Measurements from ENCODE around the gene FAM222B.

FAM222B gene

DNA sequence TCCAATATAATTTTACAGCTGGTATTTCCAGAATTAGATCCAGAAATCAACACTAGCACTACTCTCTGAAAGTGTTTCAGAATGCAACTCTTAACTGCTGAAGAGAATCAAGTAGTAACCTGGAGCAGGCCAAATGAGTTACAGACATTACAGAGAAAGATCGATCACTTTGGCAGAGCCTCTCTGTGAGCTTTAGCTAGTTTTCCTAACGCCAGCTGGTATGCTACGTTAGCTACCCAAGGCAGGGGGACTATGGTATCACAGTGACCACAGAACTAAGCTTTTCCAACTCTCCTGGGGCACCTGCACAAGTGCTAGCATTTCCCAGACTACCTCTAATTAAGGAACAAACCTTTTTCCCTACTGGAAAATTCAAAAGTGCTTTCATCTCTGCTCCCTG, 68.4 kb downstream of the FAM222B start:
- DNase-seq (ENCODE audit: low read depth): no peak

DNA sequence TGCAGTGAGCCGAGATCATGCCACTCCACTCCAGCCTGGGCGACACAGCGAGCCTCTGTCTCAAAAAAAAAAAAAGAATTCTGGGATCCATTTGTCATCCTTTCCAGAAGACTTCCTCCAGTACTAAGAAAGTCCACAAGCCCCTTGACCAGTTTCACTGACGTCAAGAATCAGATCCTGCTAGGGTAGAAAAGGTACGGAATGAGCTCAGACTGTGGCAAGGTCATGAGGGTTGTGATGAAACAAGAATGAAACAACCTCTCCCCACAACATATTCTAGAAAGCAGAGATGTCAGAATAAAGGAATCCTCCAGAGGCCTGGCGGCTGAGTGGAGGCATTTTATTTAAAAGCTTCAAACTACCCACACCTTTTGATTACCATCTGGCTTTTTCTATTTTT, 68.9 kb downstream of the FAM222B start:
- DNase-seq (ENCODE audit: low read depth): no peak

DNA sequence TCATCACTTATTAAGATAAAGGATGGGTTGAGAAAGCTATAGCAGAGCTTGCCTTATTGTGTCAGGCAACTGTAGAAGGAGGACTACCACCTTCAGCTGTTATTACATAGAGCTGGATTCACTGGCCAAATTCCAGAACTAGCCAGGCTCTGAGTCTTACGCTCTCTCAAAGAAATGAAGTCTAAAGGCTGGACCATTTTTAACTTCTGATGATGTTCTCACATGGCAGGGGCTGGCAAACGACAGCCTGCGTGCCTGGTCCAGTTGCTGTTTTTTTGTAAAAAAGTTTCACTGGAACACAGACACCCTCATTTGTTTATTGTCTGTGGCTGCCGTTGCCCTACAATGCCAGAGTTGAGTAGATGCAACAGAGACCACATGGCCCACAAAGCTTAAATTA, 77.6 kb downstream of the FAM222B start:
- DNase-seq (ENCODE audit: low read depth): no peak

DNA sequence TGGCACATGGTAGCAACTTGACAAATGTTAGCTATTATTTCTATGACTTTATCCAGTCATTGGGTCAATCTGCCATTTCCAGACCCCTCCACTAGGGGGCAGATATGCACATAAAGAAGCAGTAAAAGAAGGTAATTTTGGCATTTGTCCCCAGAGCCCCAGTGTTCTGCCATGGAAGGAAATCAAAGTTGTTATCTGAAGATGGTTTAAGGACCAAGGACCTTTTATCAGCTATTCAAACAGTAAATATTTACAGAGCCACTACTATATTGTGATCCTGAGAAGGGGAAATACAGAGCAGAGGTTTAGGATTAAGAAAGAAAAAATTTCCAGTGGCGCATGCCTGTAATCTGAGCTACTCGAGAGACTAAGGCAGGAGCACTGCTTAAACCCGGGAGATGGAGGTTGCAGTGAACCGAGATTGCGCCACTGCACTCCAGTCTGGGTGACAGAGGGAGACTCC, 78.8 kb downstream of the FAM222B start:
- peak; percentile 69 for DNase-seq (ENCODE audit: low read depth)

DNA sequence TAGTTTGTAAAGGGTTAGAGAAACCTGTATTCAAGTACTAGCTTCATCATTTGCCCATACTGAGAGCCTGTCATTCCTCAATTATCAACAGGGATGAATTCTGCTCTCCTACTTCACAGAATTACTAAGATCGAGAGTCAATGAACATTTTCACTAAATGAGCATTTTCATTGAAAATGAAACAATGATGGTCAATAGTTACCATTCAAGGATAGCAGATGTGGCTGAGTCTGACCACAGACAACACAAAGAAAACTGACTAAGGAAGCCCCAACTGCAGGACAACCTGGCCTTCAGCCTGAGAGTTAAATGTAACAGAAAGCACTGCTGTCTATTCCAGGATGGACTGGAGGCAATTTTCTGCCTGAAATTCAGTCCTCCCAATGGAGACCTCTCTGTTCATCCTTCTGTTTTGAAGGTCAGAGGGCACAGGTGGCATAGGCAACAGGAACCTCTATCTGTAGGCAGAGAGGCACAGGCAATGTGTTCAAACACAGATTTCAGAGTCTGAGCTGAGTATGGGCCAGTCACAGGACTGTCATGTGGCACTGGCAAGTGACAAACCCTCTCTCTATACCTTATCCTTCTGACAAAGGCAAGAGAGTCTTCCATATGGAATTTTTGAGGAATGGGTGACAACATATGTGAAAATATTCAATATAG, 79.3 kb downstream of the FAM222B start:
- DNase-seq (ENCODE audit: low read depth): no peak

DNA sequence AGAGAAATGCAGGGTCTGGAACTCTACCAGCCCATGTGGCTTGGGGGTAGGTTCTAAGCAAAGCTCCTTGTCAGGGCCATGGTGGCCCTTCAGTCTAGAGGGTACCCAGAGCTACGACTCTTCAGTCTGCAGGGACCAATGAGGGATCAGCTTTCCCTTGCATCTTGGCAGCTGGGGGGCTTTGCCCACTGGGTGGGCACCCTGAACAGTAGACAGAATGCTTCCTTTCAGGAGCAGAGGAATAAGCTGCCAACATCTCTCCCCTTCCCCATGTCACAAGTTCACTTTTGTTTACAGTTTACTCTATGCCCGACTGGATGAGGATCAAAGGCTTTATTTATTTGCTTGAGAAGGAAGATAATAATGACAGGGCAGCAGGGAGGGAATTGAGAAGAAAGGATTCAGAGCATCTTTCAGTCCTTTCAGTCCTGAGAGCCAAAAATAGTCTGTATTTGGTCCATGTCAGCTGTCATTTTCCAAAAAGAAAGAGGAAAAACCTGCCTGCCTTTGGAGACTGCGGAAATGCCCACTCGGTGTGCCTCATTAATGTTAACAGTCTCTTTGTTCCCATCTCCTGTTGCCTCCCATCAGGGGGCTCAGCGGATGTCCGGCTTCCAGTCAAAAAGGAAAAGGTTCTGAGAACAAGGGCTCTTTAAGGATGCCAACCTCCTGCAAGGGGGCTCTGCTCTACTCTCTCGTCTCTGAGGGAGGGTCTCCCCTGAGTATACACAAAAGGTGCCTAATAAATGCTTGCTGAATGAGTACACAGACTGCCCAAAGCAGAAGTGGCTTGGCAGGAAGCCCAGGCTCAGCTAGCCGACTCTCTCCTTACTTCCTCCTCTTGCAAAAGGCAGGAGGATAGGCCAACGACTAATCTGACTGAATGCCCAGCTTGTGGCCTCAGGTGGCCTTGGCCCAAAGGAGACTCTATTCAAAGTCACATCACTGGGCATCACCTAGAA, 81.7 kb downstream of the FAM222B start:
- no peak for DNase-seq (ENCODE audit: low read depth)

DNA sequence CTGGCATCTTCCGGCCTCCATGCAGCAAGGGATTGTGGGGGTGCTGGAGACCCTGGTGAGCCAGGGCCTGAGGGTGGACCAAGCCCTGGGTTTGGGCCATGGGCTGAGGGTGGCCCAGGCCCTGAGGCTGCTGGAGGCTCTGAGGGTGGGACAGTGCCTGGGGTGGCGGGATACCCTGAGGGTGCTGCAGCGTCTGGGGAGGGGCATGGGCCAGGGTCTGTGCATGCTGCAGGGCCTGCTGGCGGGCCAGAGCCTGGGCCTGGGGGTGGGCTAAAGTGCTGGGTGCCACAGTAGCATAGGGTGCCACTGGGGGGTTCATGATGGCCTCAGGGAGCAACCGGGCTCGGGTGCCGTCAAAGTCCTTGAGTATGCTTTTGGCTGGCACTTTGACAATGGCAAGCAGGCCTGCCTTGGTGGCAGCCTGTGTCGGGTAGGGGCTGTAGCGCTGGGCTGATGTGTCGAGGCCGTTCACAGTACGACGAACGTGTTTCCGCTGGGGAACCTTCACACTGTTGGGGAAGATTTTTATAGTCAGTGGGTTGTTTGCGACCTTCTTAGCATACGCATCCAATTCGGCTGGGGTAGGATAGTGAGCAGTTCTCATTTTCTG, 83.2 kb downstream of the FAM222B start:
- no peak for DNase-seq (ENCODE audit: low read depth)

DNA sequence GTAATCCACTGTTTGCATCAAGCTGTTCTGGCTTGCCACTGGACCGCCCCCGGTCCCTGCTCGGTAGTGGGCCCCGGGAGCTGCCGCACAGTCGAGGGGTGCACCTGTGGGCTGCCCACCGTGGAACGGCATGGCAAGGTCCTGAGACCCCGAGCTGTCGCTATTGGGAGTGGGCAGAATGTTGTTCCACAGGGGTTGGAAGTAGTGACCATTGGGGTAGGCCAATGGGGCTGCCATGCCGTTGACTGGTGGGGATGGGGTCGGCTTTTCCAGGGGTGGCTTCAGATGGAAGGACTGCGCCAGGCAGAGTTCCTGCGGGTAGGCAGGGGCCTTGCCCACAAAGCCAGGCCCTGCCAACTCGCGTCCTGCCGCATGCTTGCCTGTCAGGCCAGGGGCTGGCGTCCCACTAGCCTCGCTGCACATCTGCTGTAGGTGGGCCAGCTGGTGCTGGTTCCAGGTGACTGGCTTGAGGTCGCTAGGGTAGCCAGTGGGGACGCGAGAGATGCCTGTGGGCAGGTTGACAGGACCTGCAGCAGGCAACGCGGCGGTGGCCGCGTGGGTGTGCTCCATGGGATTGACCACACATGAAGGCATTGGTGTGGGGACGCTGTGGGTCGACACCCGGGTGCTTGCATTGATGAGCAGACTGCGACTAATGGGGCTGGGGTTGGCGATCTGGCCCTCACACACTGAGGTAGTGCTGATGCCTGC, 84.0 kb downstream of the FAM222B start:
- no peak for DNase-seq (ENCODE audit: low read depth)

DNA sequence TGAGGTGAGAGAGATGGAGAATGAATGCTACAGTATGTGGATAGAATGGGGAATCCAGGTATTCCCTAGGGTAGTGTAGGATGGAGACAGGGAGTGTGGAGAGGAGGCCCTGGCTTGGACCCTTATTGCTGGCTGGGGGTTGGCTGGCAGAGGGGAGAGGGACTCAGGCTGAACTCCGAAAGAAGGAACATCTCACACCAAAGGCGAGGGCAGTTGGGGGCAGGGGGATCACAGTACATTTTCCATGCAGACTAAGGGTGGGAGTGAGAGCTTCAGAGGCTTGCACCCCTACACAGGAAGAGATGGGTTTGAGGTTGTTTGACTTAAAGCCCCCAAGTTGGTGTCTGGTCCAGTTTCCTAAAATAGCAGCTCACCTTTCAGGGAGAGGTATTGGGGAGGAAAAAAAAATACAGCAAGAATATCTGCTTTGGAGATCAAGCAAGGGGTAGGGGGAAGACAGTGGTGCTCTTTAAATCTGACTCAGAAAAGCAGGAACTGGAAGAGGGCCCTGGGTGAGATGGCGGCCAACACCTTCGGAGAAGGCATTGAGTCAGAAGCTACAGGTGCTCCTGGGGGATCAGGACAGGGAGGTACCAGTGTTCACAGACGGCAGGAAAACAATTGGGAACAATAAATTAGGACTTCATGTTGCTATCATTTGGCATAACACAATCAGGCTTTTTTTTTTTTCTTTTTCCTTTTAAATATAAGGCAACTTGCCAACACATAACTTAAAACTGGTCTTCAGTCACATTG, 86.4 kb downstream of the FAM222B start:
- no peak for DNase-seq (ENCODE audit: low read depth)

DNA sequence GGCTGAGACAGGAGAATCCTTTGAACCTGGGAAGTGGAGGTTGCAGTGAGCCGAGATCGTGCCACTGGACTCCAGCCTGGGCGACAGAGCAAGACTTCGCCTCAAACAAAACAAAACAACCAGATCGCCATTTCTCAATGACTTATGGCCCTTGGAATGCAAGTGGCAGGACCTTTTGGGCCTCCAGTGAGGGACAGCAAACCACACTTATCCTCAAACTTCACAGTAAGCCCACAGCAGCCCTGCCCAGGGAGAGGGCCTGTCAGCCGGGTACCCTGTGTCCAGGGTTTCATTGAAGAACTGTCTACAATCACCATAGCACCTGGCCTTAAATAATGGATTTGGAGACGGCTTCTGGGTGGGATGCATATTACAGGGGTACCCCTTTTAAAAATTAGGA, 87.1 kb downstream of the FAM222B start:
- DNase-seq (ENCODE audit: low read depth): no peak

DNA sequence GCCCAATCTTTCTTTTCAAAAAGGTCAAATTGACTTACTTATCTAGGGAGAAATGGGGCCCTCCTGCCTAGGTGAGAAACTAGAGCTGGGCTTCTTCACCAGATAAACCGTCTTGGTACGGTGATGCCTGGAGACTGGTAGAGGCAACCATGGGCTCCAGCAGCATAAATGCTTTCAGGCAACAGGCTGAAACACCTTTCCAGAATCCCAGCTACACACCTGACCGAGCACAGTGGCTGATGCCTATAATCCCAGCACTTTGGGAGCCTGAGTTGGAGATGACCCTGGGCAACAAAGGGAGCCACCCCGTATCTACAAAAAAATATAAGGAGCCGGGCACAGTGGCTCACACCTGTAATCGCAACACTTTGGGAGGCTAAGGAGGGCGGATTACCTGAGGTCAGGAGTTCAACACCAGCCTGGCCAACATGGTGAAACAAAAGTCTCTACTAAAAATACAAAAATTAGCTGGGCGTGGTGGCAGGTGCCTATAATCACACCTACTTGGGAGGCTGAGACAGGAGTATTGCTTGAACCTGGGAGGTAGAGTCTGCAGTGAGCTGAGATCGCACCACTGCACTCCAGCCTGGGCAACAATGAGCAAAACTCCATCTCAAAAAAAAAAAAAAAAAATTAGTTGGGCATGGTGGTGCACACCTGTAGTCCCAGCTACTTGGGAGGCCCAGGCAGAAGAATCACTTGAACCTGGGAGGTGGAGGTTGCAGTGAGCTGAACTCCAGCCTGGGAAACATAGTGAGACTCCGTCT, 90.8 kb downstream of the FAM222B start:
- DNase-seq (ENCODE audit: low read depth): no peak

DNA sequence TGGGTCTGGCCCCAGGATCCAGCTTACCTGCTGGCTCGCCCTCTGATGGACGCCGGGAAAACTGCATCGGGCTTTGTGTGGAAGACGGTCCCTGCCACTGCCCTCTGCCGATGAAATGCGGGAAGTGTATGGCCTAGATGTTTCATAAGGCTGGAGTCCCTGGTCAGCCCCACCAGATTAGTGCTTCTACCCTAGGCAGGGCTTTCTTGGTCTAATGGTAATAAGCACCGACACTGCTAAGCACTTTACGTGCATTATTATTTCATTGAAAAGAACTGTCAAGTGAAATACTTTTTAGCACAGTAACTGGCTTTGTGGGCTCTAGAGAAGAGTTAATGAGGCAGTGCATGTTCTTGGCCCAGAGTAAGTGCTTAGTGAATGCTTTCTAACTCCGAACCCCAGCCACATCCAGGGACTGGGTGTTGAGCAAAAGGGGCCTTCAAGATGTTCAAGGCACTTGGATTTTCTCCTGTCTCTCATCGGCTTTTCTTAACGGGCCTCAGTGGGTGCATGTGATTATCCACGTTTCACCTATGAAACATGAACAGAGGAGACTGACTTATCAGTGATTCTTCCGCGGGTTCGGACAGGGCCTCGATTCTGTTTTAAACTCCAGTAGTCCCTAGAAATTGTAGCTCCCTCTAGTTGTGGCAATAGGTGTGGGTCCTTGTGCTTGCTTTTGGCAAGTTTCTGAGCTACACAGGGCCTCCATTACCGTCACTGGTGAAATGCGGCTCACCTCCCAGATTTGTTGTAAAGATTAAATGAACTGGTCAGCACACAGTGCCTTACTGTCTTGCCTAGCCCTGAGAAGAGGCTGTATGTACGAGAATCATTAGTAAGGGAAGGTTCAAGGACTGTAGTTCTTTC, 92.2 kb downstream of the FAM222B start:
- DNase-seq (ENCODE audit: low read depth): peak; percentile 84

DNA sequence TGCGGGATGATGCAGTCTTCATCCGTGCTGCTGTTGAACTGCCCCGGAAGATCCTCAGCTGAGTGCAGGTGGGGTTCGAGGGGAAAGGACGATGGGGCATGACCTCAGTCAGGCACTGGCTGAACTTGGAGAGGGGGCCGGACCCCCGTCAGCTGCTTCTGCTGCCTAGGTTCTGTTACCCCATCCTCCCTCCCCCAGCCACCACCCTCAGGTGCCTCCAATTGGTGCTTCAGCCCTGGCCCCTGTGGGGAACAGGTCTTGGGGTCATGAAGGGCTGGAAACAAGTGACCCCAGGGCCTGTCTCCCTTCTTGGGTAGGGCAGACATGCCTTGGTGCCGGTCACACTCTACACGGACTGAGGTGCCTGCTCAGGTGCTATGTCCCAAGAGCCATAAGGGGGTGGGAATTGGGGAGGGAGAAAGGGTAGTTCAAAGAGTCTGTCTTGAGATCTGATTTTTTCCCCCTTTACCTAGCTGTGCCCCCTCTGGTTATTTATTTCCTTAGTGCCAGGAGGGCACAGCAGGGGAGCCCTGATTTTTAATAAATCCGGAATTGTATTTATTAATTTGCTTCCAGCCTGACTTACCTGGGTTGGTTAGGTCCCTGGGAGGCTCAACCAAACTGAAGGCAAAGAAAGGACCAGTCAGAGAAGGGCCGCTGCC, 92.9 kb downstream of the FAM222B start:
- no peak for DNase-seq (ENCODE audit: low read depth)

DNA sequence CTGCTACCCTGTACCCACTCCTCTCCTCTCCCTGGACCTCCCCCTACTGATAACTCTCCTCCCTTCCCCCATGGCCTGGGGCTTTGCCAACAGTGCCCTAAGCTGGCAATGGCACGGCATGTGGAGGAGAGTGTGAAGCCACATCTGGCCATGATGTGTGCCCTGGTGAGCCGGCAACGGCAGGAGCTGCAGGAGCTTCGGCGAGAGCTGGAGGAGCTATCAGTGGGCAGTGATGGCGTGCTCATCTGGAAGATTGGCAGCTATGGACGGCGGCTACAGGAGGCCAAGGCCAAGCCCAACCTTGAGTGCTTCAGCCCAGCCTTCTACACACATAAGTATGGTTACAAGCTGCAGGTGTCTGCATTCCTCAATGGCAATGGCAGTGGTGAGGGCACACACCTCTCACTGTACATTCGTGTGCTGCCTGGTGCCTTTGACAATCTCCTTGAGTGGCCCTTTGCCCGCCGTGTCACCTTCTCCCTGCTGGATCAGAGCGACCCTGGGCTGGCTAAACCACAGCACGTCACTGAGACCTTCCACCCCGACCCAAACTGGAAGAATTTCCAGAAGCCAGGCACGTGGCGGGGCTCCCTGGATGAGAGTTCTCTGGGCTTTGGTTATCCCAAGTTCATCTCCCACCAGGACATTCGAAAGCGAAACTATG, 93.6 kb downstream of the FAM222B start:
- DNase-seq (ENCODE audit: low read depth): no peak

DNA sequence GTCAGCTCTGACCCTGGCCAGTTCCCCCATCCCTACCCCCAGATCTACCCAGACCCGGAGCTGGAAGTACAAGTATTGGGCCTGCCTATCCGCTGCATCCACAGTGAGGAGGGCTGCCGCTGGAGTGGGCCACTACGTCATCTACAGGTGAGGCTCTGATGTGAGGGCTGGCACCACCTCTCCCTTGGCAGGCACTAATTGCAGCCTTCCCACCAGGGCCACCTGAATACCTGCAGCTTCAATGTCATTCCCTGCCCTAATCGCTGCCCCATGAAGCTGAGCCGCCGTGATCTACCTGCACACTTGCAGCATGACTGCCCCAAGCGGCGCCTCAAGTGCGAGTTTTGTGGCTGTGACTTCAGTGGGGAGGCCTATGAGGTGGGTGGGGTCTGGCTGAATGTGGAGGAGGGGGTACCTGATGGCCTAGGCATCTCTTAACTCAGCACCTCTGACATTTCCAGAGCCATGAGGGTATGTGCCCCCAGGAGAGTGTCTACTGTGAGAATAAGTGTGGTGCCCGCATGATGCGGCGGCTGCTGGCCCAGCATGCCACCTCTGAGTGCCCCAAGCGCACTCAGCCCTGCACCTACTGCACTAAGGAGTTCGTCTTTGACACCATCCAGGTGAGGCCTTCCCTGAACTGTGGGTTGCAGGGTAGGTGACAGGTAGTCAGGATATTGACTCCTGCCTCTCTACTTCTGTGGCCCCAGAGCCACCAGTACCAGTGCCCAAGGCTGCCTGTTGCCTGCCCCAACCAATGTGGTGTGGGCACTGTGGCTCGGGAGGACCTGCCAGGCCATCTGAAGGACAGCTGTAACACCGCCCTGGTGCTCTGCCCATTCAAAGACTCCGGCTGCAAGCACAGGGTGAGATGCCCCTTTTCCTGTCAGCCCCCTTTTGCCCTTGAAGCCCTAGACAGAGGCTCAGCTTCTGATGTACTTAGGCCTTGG, 94.5 kb downstream of the FAM222B start:
- DNase-seq (ENCODE audit: low read depth): no peak

DNA sequence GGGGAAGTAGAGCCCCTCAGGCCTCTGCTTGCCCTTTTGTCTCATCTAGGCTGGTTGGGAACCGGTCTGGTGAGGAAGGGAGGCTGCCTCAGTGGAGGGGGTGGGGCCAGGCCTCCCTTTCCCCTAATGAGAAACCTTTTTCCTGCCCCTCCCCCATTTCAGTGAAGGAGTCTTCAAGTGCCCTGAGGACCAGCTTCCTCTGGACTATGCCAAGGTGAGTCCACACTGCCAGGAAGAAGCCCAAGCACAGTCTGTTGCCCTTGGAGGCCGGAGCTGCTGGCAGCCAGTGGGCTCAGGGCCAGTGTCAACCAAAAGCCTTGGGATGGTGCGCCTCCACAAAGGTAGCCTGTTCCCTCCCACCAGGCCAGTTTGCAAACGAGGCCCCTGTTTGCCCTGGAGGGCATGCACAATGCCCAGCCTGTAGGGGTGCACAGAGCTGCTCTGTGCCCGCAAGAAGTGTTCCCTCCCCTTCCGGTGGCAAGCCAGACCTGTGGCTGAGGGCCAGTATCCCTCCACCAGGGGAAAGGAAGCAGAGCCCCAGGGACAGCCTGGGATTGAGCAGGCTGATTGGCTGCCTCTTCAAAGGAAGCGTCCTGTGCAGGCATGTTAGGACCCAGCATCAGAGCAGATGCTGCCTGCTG, 95.4 kb downstream of the FAM222B start:
- DNase-seq (ENCODE audit: low read depth): no peak

DNA sequence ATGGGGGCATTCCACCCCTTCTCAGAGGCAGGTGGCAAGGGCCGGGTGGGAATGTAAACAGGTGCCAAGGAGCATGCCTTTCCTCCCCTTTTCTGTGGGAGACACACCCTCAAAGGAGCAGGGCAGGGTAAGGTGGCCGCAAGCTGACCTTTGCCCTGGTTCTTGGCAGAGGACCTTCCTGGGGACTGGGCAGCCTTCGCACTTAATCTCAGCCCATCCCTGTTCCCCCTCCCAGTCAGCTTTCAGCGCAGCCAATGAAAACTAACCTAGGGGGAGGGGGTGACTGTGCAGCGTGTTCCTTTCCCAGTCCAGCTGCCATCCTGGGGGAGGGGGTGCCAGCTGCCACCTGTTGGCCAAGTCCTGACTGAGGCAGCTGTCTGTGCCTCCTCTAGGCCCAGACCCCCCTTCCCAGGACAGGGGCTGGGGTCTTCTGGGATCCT, 96.0 kb downstream of the FAM222B start:
- DNase-seq (ENCODE audit: low read depth): no peak

Data from T follicular helper cell (primary cell).